ENCODE data around the gene TIMM21. TPM values are rescaled to one million over a fixed set of nuclear protein-coding genes. Genes with fewer than 3 reads are reported as not detected.

TIMM21 gene
- total and polyA plus RNA-seq, 2 of the 13 experiments (the other 11 are each of a cell fraction or from before 2014, with no cell fraction given) = 29.6 to 62.3 TPM

DNA sequence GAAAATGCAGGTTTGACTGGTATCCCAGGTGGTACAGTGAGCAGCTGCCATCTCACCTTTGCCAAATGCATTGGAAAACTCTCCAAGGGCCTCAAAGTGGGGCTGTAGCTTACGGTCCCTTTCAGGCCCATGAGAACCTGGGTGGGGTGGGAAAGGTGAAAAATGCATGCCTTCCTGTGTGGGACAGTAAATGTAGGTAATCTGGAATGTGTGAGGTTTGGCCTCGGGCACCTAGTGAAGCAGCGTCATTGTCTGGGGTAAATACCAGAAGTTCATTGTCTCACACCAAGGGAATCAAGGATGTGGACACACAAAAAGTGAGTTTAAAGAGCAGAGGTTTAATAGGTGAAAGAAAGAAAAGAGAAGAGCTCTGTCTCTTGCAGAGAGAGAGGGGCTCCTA lies 36.6 kb downstream of the TIMM21 start:
- Histone ChIP-seq H4K20me1 (ENCODE audit: insufficient read depth, low read length) (no peaks in the 10 kb centered on the region), H3K79me2 (ENCODE audit: insufficient read depth, low read length) (no peaks in the 10 kb centered on the region), H3K27me3 (ENCODE audit: control insufficient read depth in 1 of 2, insufficient read depth in 2 of 2, low read length in 2 of 2) (peaks cover 2 to 47% of the 10 kb centered on the region in 2 experiments; a peak in 4 of 5 replicates), H3K27ac (ENCODE audit: extremely low read length, insufficient read depth, low read length) (no peak overlapping the region), H3K9me3 (ENCODE audit: low read length) (no peaks in the 10 kb centered on the region), H3K4me3 (replicated peaks in 1 of 3; ENCODE audit: insufficient read depth in 1 of 3, low read depth in 2 of 3, low read length in 3 of 3) (no peak overlapping the region), H3K9ac (ENCODE audit: insufficient read depth, low read depth, low read length) (no peak overlapping the region), H2AFZ (ENCODE audit: low read length) (no peak overlapping the region), H3K36me3 (replicated peaks in 1 of 2; ENCODE audit: control insufficient read depth in 1 of 2, insufficient read depth in 2 of 2, low read length in 2 of 2) (no peaks in the 10 kb centered on the region), H3K4me1 (ENCODE audit: insufficient read depth, low read length) (no peaks in the 10 kb centered on the region), H3K4me2 (ENCODE audit: low read depth, low read length) (no peak overlapping the region)
- intact Hi-C loops (cut with micrococcal nuclease; ENCODE audit: unreplicated experiment) (no loop called here), in situ Hi-C loops (cut with HindIII; ENCODE audit: extremely low pct_ligation_motif_present, low pct_unique_long_range_greater_than_20kb) (loop anchor here (25.0 kb wide), 1 partner anchor 302 kb away; the partner anchor contains the start of gene CNDP2)
- POLR2A ChIA-PET = no interaction called here
- ATAC-seq = no peak
- WGBS (ENCODE audit: low lambda C conversion rate) = 14% methylated on average over 3 of the region's 3 CpGs
- no peak for TF ChIP-seq IRF2 (CRISPR knock-in tag; IDR thresholded peaks at IDR 0.05)
- no peak for FAIRE-seq
- DNase-seq (ENCODE audit: low spot score) = no peak
- BruUV-seq (replicated peaks) = no TSS peak
- CTCF ChIA-PET (ENCODE audit: low intra/inter-chr PET ratio, low total read pairs) = no interaction called here

DNA sequence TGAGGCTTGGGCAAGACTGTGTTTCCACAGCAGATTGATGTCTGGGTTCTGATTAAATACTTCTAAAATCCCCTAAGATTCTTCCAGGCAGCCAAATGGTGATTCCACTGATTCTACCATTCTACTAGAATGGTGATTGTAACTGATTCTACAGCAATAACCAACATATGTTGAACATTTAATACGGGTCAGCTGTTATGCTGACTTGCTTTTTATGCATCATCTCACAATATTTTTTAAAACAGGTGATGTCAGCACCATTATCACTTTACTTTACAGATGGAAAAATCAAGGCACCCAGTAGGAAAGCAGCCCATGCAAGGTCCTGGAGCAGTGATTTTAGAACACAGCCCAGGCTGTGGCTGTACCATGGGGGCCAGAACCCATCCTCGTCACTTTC lies 37.5 kb downstream of the TIMM21 start:
- Histone ChIP-seq H4K20me1 (ENCODE audit: insufficient read depth, low read length) (no peaks in the 10 kb centered on the region), H3K4me1 (ENCODE audit: insufficient read depth, low read length) (no peaks in the 10 kb centered on the region), H3K27ac (ENCODE audit: extremely low read length, insufficient read depth, low read length) (no peak overlapping the region), H3K4me3 (replicated peaks in 1 of 3; ENCODE audit: insufficient read depth in 1 of 3, low read depth in 2 of 3, low read length in 3 of 3) (no peak overlapping the region), H3K4me2 (ENCODE audit: low read depth, low read length) (no peak overlapping the region), H3K79me2 (ENCODE audit: insufficient read depth, low read length) (no peaks in the 10 kb centered on the region), H3K9me3 (ENCODE audit: low read length) (no peaks in the 10 kb centered on the region), H2AFZ (ENCODE audit: low read length) (no peak overlapping the region), H3K36me3 (replicated peaks in 1 of 2; ENCODE audit: control insufficient read depth in 1 of 2, insufficient read depth in 2 of 2, low read length in 2 of 2) (no peaks in the 10 kb centered on the region), H3K27me3 (ENCODE audit: control insufficient read depth in 1 of 2, insufficient read depth in 2 of 2, low read length in 2 of 2) (peaks cover 2 to 39% of the 10 kb centered on the region in 2 experiments; a peak in 4 of 5 replicates), H3K9ac (ENCODE audit: insufficient read depth, low read depth, low read length) (no peak overlapping the region)
- intact Hi-C loops (cut with micrococcal nuclease; ENCODE audit: unreplicated experiment) = no loop called here
- ChIA-PET CTCF (ENCODE audit: low intra/inter-chr PET ratio, low total read pairs) (no interaction called here), POLR2A (no interaction called here)
- in situ Hi-C loops (cut with HindIII; ENCODE audit: extremely low pct_ligation_motif_present, low pct_unique_long_range_greater_than_20kb) = loop anchor here (25.0 kb wide), 1 partner anchor 301 kb away; the partner anchor contains the start of gene CNDP2
- no peak for FAIRE-seq
- no peak for DNase-seq (ENCODE audit: low spot score)
- ATAC-seq = no peak
- WGBS (ENCODE audit: low lambda C conversion rate) = 18% methylated on average over 2 of the region's 2 CpGs
- TF ChIP-seq MAFF (IDR thresholded peaks at IDR 0.05; ENCODE audit: low read depth, low read length) = peak; percentile 67
- peak; percentile 46 to 64; a peak in 3 of 4 replicates for TF ChIP-seq MAFK (conservative IDR thresholded peaks at IDR 0.05 in 1 of 2, IDR thresholded peaks at IDR 0.05 in 1 of 2; ENCODE audit: low read length in 2 of 2)
- TF ChIP-seq, protein P1, sequence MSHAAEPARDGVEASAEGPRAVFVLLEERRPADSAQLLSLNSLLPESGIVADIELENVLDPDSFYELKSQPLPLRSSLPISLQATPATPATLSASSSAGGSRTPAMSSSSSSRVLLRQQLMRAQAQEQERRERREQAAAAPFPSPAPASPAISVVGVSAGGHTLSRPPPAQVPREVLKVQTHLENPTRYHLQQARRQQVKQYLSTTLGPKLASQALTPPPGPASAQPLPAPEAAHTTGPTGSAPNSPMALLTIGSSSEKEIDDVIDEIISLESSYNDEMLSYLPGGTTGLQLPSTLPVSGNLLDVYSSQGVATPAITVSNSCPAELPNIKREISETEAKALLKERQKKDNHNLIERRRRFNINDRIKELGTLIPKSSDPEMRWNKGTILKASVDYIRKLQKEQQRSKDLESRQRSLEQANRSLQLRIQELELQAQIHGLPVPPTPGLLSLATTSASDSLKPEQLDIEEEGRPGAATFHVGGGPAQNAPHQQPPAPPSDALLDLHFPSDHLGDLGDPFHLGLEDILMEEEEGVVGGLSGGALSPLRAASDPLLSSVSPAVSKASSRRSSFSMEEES (CRISPR knock-in tag; IDR thresholded peaks at IDR 0.05) = no peak
- BruUV-seq (replicated peaks) = no TSS peak

Measured in HepG2 (cell line).